Pons (tissue), 1 donor: ENCODE results near the gene IZUMO4.
"Not testable (repeated sequence)": the region's sequence is repeated elsewhere in the genome, so short reads cannot be mapped to it uniquely, and the experiment has no call there.

ENCODE experiments used
- DNase-seq: peaks from one replicate; pipeline ENCODE4 v3.0.0-alpha.2; 2016; ENCODE audit warnings: low spot score

IZUMO4 gene

GRCh38 chr19:2123682-2124387 is 27.1 kb downstream of the IZUMO4 start:
- DNase-seq: no peak

GRCh38 chr19:2126879-2127518 is 30.3 kb downstream of the IZUMO4 start:
- DNase-seq: no peak

- no peak for DNase-seq
These were observed 31.0 kb downstream of the IZUMO4 start for GRCh38 chr19:2127758-2128157.

- not testable (repeated sequence) for DNase-seq
These were observed 31.5 kb downstream of the IZUMO4 start for GRCh38 chr19:2128252-2128651.

GRCh38 chr19:2129022-2129421 is 32.3 kb downstream of the IZUMO4 start:
- no peak for DNase-seq

GRCh38 chr19:2129486-2129885 is 32.8 kb downstream of the IZUMO4 start:
- no peak for DNase-seq

GRCh38 chr19:2129892-2130770 is 33.4 kb downstream of the IZUMO4 start:
- DNase-seq: no peak

- not testable (repeated sequence) for DNase-seq
These were observed 34.6 kb downstream of the IZUMO4 start for GRCh38 chr19:2131012-2131975.

- no peak for DNase-seq
These were observed 35.5 kb downstream of the IZUMO4 start for GRCh38 chr19:2132191-2132590.

- no peak for DNase-seq
These were observed 36.2 kb downstream of the IZUMO4 start for GRCh38 chr19:2132731-2133490.

GRCh38 chr19:2135474-2136402 is 39.0 kb downstream of the IZUMO4 start:
- no peak for DNase-seq

GRCh38 chr19:2136796-2137195 is 40.1 kb downstream of the IZUMO4 start:
- no peak for DNase-seq

GRCh38 chr19:2138061-2138728 is 41.5 kb downstream of the IZUMO4 start:
- DNase-seq: no peak

GRCh38 chr19:2139385-2140137 is 42.8 kb downstream of the IZUMO4 start:
- DNase-seq: no peak

GRCh38 chr19:2140138-2140569 is 43.4 kb downstream of the IZUMO4 start:
- DNase-seq: no peak

- no peak for DNase-seq
These were observed 45.6 kb downstream of the IZUMO4 start for GRCh38 chr19:2142173-2142829.

- DNase-seq: no peak
These were observed 47.5 kb downstream of the IZUMO4 start for GRCh38 chr19:2144190-2144589.

GRCh38 chr19:2145831-2146241 is 49.1 kb downstream of the IZUMO4 start:
- DNase-seq: no peak
